Activated T-cell treated with anti-CD3 and anti-CD28 coated beads, Interleukin-2, amount 50 U/mL, for 4 hours (primary cell): ENCODE results near the gene LIPG. TPM values are rescaled to one million over a fixed set of nuclear protein-coding genes. Genes with fewer than 3 reads are reported as not detected.

Experiments used
- ATAC-seq, 2 donors: fragments of 200-7000 bp; cut with Tn5 transposase; one replicate each; pipeline ENCODE4 v1.10.0; 2021
- DNase-seq: peaks from one replicate; pipeline ENCODE4 v3.0.0-alpha.2; 2020
- H3K27me3 Mint-ChIP-seq: one replicate; pipeline ENCODE4 v1.8.0; 2021; ENCODE audit warnings: low read depth, mixed read lengths
- H3K36me3 Mint-ChIP-seq: one replicate; pipeline ENCODE4 v1.8.0; 2022; ENCODE audit warnings: mixed read lengths; ENCODE audit not compliant: insufficient read depth
- H3K4me1 Mint-ChIP-seq: one replicate; pipeline ENCODE4 v1.8.0; 2021; ENCODE audit warnings: low read depth, mixed read lengths
- H3K4me3 Mint-ChIP-seq: one replicate; pipeline ENCODE4 v1.8.0; 2021; ENCODE audit warnings: mild to moderate bottlenecking, moderate library complexity, mixed read lengths
- H3K9me3 Mint-ChIP-seq: one replicate; pipeline ENCODE4 v1.8.0; 2021; ENCODE audit warnings: mixed read lengths
- total RNA-seq, 3 donors: library from RNA; stranded (reverse); gene quantifications; one replicate each; pipeline ENCODE4 v1.2.1, GENCODE V29; 2021

Gene LIPG
- total RNA-seq, 3 donors from 2014 or later = 0.13 to 0.16 (median 0.15) TPM

- no peaks in the 10 kb centered on the region for H3K4me1 Mint-ChIP-seq
- ATAC-seq (no peak), DNase-seq (no peak)
- no peaks in the 10 kb centered on the region for H3K36me3 Mint-ChIP-seq
- H3K4me3 Mint-ChIP-seq = no peak overlapping the region
- H3K27me3 Mint-ChIP-seq = peaks cover 6% of the 10 kb centered on the region
- H3K9me3 Mint-ChIP-seq = no peaks in the 10 kb centered on the region
These were observed 77.2 kb downstream of the LIPG start for GRCh38 chr18:49638891-49639557.

- ATAC-seq (no peak), DNase-seq (no peak)
- Mint-ChIP-seq H3K36me3 (no peaks in the 10 kb centered on the region), H3K4me1 (no peaks in the 10 kb centered on the region), H3K4me3 (no peak overlapping the region), H3K27me3 (peaks cover 6% of the 10 kb centered on the region), H3K9me3 (no peaks in the 10 kb centered on the region)
These were observed 78.0 kb downstream of the LIPG start for GRCh38 chr18:49639643-49640391.

GRCh38 chr18:49640741-49641140 is 78.9 kb downstream of the LIPG start:
- H3K4me3 Mint-ChIP-seq = no peak overlapping the region
- H3K9me3 Mint-ChIP-seq = no peaks in the 10 kb centered on the region
- no peak for DNase-seq
- H3K36me3 Mint-ChIP-seq = no peaks in the 10 kb centered on the region
- no peak for ATAC-seq
- H3K27me3 Mint-ChIP-seq = peaks cover 6% of the 10 kb centered on the region
- H3K4me1 Mint-ChIP-seq = no peaks in the 10 kb centered on the region

- Mint-ChIP-seq H3K4me1 (no peaks in the 10 kb centered on the region), H3K9me3 (no peaks in the 10 kb centered on the region), H3K4me3 (no peak overlapping the region), H3K36me3 (no peaks in the 10 kb centered on the region), H3K27me3 (peaks cover 3% of the 10 kb centered on the region)
- no peak for ATAC-seq
- DNase-seq = no peak
These were observed 83.3 kb downstream of the LIPG start for GRCh38 chr18:49645196-49645595.

GRCh38 chr18:49645841-49646351 is 84.0 kb downstream of the LIPG start:
- Mint-ChIP-seq H3K4me1 (no peaks in the 10 kb centered on the region), H3K36me3 (no peaks in the 10 kb centered on the region)
- DNase-seq = no peak

GRCh38 chr18:49646873-49647272 is 85.0 kb downstream of the LIPG start:
- Mint-ChIP-seq H3K36me3 (no peaks in the 10 kb centered on the region), H3K4me1 (no peaks in the 10 kb centered on the region), H3K9me3 (no peaks in the 10 kb centered on the region), H3K4me3 (no peak overlapping the region), H3K27me3 (peaks cover 3% of the 10 kb centered on the region)
- ATAC-seq (no peak), DNase-seq (no peak)

More at GRCh38 chr18:49645841-49646351, 84.0 kb downstream of the LIPG start:
- Mint-ChIP-seq H3K9me3 (no peaks in the 10 kb centered on the region), H3K27me3 (peaks cover 3% of the 10 kb centered on the region), H3K4me3 (no peak overlapping the region)
- ATAC-seq = no peak

- Mint-ChIP-seq H3K36me3 (no peaks in the 10 kb centered on the region), H3K4me3 (no peak overlapping the region), H3K4me1 (no peaks in the 10 kb centered on the region), H3K27me3 (peaks cover 3% of the 10 kb centered on the region), H3K9me3 (no peaks in the 10 kb centered on the region)
- ATAC-seq (no peak), DNase-seq (no peak)
These were observed 85.8 kb downstream of the LIPG start for GRCh38 chr18:49647496-49648168.

GRCh38 chr18:49648326-49648725 is 86.5 kb downstream of the LIPG start:
- Mint-ChIP-seq H3K4me3 (no peak overlapping the region), H3K9me3 (no peaks in the 10 kb centered on the region), H3K36me3 (no peaks in the 10 kb centered on the region), H3K27me3 (peaks cover 3% of the 10 kb centered on the region), H3K4me1 (peaks cover 2% of the 10 kb centered on the region)
- no peak for DNase-seq
- no peak for ATAC-seq

Other genes starting within 250 kb of the LIPG start
- 10 to 100 TPM; 47.3 to 54.1 (median 47.5) TPM for gene DYM, start 101.4 kb upstream of the LIPG start, total RNA-seq
- gene C18orf32, start 74.8 kb upstream of the LIPG start, total RNA-seq = 10 to 100 TPM; 33.0 to 43.7 (median 42.3) TPM
- gene RPL17, start 69.6 kb upstream of the LIPG start, total RNA-seq = 1,000 to 10,000 TPM; 2,047 to 2,285 (median 2,225) TPM